SK-N-SH treated with all-trans-retinoic acid at 6 μM for 48 hours (cell line): ENCODE data around the gene PARD3.

ENCODE experiments used
- ATAC-seq: fragments of 200-7000 bp; cut with Tn5 transposase; 3 replicates; pipeline ENCODE4 v1.9.1; 2020; ENCODE audit warnings: mild to moderate bottlenecking, moderate library complexity
- ARNTL ChIP-seq: fragments of 450-650 bp; formaldehyde crosslinking; IDR thresholded peaks from 2 replicates; pipeline ENCODE4 v1.5.0; 2020; ENCODE audit warnings: low read depth, mild to moderate bottlenecking, moderate library complexity, borderline replicate concordance
- BACH2 ChIP-seq: fragments of 250-450 bp; sonication (Bioruptor Pico); IDR thresholded peaks from 2 replicates; pipeline ENCODE4 v1.9.0; 2021; ENCODE audit warnings: mild to moderate bottlenecking, borderline replicate concordance
- CSDC2 ChIP-seq: fragments of 250-450 bp; sonication (Bioruptor Pico); IDR thresholded peaks from 2 replicates; pipeline ENCODE4 v1.5.0; 2020; ENCODE audit warnings: mild to moderate bottlenecking, moderate library complexity
- CSRNP3 ChIP-seq: fragments of 250-450 bp; sonication (Bioruptor Pico); IDR thresholded peaks from 2 replicates; pipeline ENCODE4 v1.5.1; 2021; ENCODE audit warnings: mild to moderate bottlenecking, moderate library complexity
- ESRRG ChIP-seq: fragments of 250-450 bp; sonication (Bioruptor Pico); IDR thresholded peaks from 2 replicates; pipeline ENCODE4 v1.6.1; 2021; ENCODE audit warnings: mild to moderate bottlenecking
- OSR1 ChIP-seq: fragments of 250-450 bp; sonication (Bioruptor Pico); IDR thresholded peaks from 2 replicates; pipeline ENCODE4 v1.8.0; 2022; ENCODE audit warnings: moderate library complexity, mild to moderate bottlenecking, inconsistent platforms
- PPARA ChIP-seq: fragments of 250-450 bp; sonication (Bioruptor Pico); IDR thresholded peaks from 2 replicates; pipeline ENCODE4 v1.5.0; 2020; ENCODE audit warnings: mild to moderate bottlenecking, borderline replicate concordance
- RARB ChIP-seq: fragments of 250-450 bp; sonication (Bioruptor Pico); IDR thresholded peaks from 2 replicates; pipeline ENCODE4 v1.8.0; 2021; ENCODE audit warnings: mild to moderate bottlenecking, moderate library complexity
- SNAI2 ChIP-seq: fragments of 250-450 bp; sonication (Bioruptor Pico); IDR thresholded peaks from 2 replicates; pipeline ENCODE4 v1.5.0; 2020; ENCODE audit warnings: mild to moderate bottlenecking, moderate library complexity
- TCF4 ChIP-seq: fragments of 250-450 bp; sonication (Bioruptor Pico); IDR thresholded peaks from 2 replicates; pipeline ENCODE4 v1.8.0; 2021; ENCODE audit warnings: mild to moderate bottlenecking, moderate library complexity, borderline replicate concordance
- TOX ChIP-seq: fragments of 250-450 bp; sonication (Bioruptor Pico); IDR thresholded peaks from 2 replicates; pipeline ENCODE4 v1.8.0; 2021; ENCODE audit warnings: mild to moderate bottlenecking, moderate library complexity, borderline replicate concordance
- TSHZ2 ChIP-seq: fragments of 250-450 bp; sonication (Bioruptor Pico); IDR thresholded peaks from 2 replicates; pipeline ENCODE4 v1.5.0; 2020; ENCODE audit warnings: mild to moderate bottlenecking, moderate library complexity
- ZFP3 ChIP-seq: fragments of 250-450 bp; sonication (Bioruptor Pico); IDR thresholded peaks from 2 replicates; pipeline ENCODE4 v1.5.0; 2020; ENCODE audit warnings: mild to moderate bottlenecking, moderate library complexity
- ZFP30 ChIP-seq: fragments of 450-650 bp; formaldehyde crosslinking; IDR thresholded peaks from 2 replicates; pipeline ENCODE4 v1.5.0; 2022; ENCODE audit warnings: mild to moderate bottlenecking, moderate library complexity
- ZNF565 ChIP-seq: fragments of 450-650 bp; formaldehyde crosslinking; conservative IDR thresholded peaks from 2 replicates; pipeline ENCODE4 v1.5.0; 2020; ENCODE audit warnings: low read depth, mild to moderate bottlenecking, moderate library complexity
- ZNF70 ChIP-seq: fragments of 450-650 bp; formaldehyde crosslinking; IDR thresholded peaks from 2 replicates; pipeline ENCODE4 v1.5.0; 2020; ENCODE audit warnings: mild to moderate bottlenecking, moderate library complexity
- ZNF8 ChIP-seq: fragments of 450-650 bp; formaldehyde crosslinking; IDR thresholded peaks from 2 replicates; pipeline ENCODE4 v1.5.0; 2020; ENCODE audit warnings: mild to moderate bottlenecking, moderate library complexity
- TF ChIP-seq, protein P1 (sequence below): fragments of 250-450 bp; sonication (Bioruptor Pico); IDR thresholded peaks from 2 replicates; pipeline ENCODE4 v1.5.1; 2020; ENCODE audit warnings: low read depth, mild to moderate bottlenecking, moderate library complexity
- TF ChIP-seq, protein P2 (sequence below): fragments of 250-450 bp; sonication (Bioruptor Pico); IDR thresholded peaks from 2 replicates; pipeline ENCODE4 v1.8.0; 2020; ENCODE audit warnings: mild to moderate bottlenecking, moderate library complexity, borderline replicate concordance
- TF ChIP-seq, protein P3 (sequence below): fragments of 250-450 bp; sonication (Bioruptor Pico); IDR thresholded peaks from 2 replicates; pipeline ENCODE4 v1.8.0; 2021; ENCODE audit warnings: low read depth, mild to moderate bottlenecking, moderate library complexity, borderline replicate concordance

Gene PARD3

DNA sequence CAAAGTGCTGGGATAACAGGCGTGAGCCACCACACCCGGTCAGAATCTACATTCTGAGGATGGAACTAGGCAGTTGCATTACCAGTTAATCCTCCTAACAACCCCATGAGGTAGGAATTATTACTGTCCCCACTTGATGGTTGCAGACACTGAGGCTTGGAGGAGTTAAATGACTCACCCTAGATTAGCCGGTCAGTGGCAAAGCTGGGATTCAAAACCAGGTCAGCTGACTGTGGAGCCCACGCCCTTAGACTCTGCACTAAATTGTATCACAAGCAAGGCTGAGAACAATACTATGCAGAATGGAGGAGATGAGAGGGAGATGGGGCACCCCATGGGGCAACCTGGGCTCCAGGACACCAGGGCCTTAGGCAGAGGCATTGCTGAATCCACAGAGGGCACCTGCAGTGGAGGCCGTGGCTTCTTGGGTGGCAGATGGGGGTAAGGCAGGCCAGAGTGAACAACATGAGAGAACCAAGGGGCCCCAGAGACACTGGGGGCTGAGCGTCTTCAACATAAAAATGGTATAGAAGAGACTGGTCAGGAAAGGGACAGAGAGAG is 723.4 kb downstream of the PARD3 start:
- TF ChIP-seq ARNTL (CRISPR knock-in tag) (no peak), SNAI2 (CRISPR knock-in tag) (no peak), OSR1 (CRISPR knock-in tag) (no peak), TCF4 (CRISPR knock-in tag) (no peak), ZFP30 (CRISPR knock-in tag) (no peak), ESRRG (no peak), PPARA (CRISPR knock-in tag) (no peak), ZNF70 (CRISPR knock-in tag) (no peak), ZNF8 (CRISPR knock-in tag) (no peak), RARB (no peak), CSRNP3 (CRISPR knock-in tag) (no peak), TOX (no peak), BACH2 (CRISPR knock-in tag) (no peak), ZNF565 (CRISPR knock-in tag) (no peak), TSHZ2 (CRISPR knock-in tag) (no peak), ZFP3 (CRISPR knock-in tag) (no peak), CSDC2 (no peak)
- TF ChIP-seq, protein P1, sequence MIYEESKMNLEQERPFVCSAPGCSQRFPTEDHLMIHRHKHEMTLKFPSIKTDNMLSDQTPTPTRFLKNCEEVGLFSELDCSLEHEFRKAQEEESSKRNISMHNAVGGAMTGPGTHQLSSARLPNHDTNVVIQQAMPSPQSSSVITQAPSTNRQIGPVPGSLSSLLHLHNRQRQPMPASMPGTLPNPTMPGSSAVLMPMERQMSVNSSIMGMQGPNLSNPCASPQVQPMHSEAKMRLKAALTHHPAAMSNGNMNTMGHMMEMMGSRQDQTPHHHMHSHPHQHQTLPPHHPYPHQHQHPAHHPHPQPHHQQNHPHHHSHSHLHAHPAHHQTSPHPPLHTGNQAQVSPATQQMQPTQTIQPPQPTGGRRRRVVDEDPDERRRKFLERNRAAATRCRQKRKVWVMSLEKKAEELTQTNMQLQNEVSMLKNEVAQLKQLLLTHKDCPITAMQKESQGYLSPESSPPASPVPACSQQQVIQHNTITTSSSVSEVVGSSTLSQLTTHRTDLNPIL (CRISPR knock-in tag), result no peak
- TF ChIP-seq, protein P2, sequence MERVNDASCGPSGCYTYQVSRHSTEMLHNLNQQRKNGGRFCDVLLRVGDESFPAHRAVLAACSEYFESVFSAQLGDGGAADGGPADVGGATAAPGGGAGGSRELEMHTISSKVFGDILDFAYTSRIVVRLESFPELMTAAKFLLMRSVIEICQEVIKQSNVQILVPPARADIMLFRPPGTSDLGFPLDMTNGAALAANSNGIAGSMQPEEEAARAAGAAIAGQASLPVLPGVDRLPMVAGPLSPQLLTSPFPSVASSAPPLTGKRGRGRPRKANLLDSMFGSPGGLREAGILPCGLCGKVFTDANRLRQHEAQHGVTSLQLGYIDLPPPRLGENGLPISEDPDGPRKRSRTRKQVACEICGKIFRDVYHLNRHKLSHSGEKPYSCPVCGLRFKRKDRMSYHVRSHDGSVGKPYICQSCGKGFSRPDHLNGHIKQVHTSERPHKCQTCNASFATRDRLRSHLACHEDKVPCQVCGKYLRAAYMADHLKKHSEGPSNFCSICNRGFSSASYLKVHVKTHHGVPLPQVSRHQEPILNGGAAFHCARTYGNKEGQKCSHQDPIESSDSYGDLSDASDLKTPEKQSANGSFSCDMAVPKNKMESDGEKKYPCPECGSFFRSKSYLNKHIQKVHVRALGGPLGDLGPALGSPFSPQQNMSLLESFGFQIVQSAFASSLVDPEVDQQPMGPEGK, result no peak
- TF ChIP-seq, protein P3, sequence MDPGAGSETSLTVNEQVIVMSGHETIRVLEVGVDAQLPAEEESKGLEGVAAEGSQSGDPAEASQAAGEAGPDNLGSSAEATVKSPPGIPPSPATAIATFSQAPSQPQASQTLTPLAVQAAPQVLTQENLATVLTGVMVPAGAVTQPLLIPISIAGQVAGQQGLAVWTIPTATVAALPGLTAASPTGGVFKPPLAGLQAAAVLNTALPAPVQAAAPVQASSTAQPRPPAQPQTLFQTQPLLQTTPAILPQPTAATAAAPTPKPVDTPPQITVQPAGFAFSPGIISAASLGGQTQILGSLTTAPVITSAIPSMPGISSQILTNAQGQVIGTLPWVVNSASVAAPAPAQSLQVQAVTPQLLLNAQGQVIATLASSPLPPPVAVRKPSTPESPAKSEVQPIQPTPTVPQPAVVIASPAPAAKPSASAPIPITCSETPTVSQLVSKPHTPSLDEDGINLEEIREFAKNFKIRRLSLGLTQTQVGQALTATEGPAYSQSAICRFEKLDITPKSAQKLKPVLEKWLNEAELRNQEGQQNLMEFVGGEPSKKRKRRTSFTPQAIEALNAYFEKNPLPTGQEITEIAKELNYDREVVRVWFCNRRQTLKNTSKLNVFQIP, result no peak
- no peak for ATAC-seq

- ATAC-seq, result no peak
- no peak for TF ChIP-seq ZFP30 (CRISPR knock-in tag)
- TF ChIP-seq, all 23 proteins: peak for 0
Observed at GRCh38 chr10:34089253-34089652, 725.8 kb downstream of the PARD3 start.

GRCh38 chr10:34088208-34088794 is 726.8 kb downstream of the PARD3 start:
- no peak for ATAC-seq
- no peak for TF ChIP-seq TOX
- TF ChIP-seq BACH2 (CRISPR knock-in tag), result no peak
- no peak for TF ChIP-seq ZNF8 (CRISPR knock-in tag)
- TF ChIP-seq, protein P2, result no peak
- TF ChIP-seq CSDC2, result no peak
- no peak for TF ChIP-seq ZNF565 (CRISPR knock-in tag)
- TF ChIP-seq, protein P1 (CRISPR knock-in tag), result no peak
- no peak for TF ChIP-seq TSHZ2 (CRISPR knock-in tag)
